PC-9 (cell line): ENCODE results near the gene HOXC12. TPM values are rescaled to one million over a fixed set of nuclear protein-coding genes. Genes with fewer than 3 reads are reported as not detected.

ENCODE experiments used
- BruUV-seq: library from RNA; stranded (reverse); fragments of 400-500 nt; replicated peaks from 2 replicates; lab custom pipeline; 2021; lab: Mats Ljungman, UMichigan
- CTCF ChIA-PET: fragments of 300-600 bp; sonication (Branson Sonifier 250); formaldehyde crosslinking; loops from one replicate; lab custom pipeline; 2022; ENCODE audit warnings: antibody characterized with exemption; lab: Charles Lee
- POLR2A ChIA-PET: fragments of 300-600 bp; sonication (Branson Sonifier 250); formaldehyde crosslinking; loops from one replicate; lab custom pipeline; 2022; ENCODE audit warnings: antibody characterized with exemption; ENCODE audit not compliant: unreplicated experiment; lab: Charles Lee
- DNase-seq, 2 experiments: peaks; one replicate each; pipeline versions ENCODE4 v3.0.0 to v3.0.0-alpha.2; 2015 to 2022; ENCODE audit warnings: mixed read lengths in 1 of 2
- H2AFZ ChIP-seq: fragments of 200-600 bp; sonication (generic); 2 replicates; pipeline ENCODE4 v1.8.1; 2017; ENCODE audit warnings: antibody characterized with exemption
- H3F3A ChIP-seq: fragments of 200-600 bp; sonication (generic); 2 replicates; pipeline ENCODE4 v1.8.1; 2017; ENCODE audit warnings: antibody characterized with exemption, mild to moderate bottlenecking, low read depth; ENCODE audit not compliant: insufficient read depth
- H3K27ac ChIP-seq: fragments of 200-600 bp; sonication (generic); 2 replicates; pipeline ENCODE4 v1.6.1; 2016; ENCODE audit warnings: mixed run types
- H3K27me3 ChIP-seq: fragments of 200-600 bp; sonication (generic); 2 replicates; pipeline ENCODE4 v1.6.1; 2016; ENCODE audit warnings: low read depth, mixed run types; ENCODE audit not compliant: insufficient read depth
- H3K36me3 ChIP-seq: fragments of 200-600 bp; sonication (generic); 2 replicates; pipeline ENCODE4 v1.6.1; 2016; ENCODE audit warnings: low read depth, mixed run types
- H3K4me1 ChIP-seq: fragments of 200-600 bp; sonication (generic); replicated peaks from 2 replicates; pipeline ENCODE4 v1.6.1; 2016; ENCODE audit warnings: mixed run types; ENCODE audit not compliant: insufficient read depth
- H3K4me2 ChIP-seq: fragments of 200-600 bp; sonication (generic); 2 replicates; pipeline ENCODE4 v1.6.1; 2017; ENCODE audit warnings: mixed run types
- H3K4me3 ChIP-seq: fragments of 200-600 bp; sonication (generic); 2 replicates; pipeline ENCODE4 v1.6.1; 2016; ENCODE audit warnings: mixed run types
- H3K79me2 ChIP-seq: fragments of 200-600 bp; sonication (generic); 2 replicates; pipeline ENCODE4 v1.6.1; 2017; ENCODE audit warnings: low read depth, mixed run types
- H3K9me2 ChIP-seq: fragments of 200-600 bp; sonication (generic); 2 replicates; pipeline ENCODE4 v1.8.1; 2017; ENCODE audit warnings: mild to moderate bottlenecking; ENCODE audit not compliant: insufficient read depth
- H3K9me3 ChIP-seq: fragments of 200-600 bp; sonication (generic); 2 replicates; pipeline ENCODE4 v1.8.1; 2016; ENCODE audit warnings: low read depth; ENCODE audit not compliant: insufficient read depth
- H4K20me1 ChIP-seq: fragments of 200-600 bp; sonication (generic); 2 replicates; pipeline ENCODE4 v1.8.1; 2017; ENCODE audit not compliant: insufficient read depth
- EZH2 ChIP-seq: fragments of 200-600 bp; sonication (generic); IDR thresholded peaks from 2 replicates; pipeline ENCODE4 v1.8.0; 2017; ENCODE audit warnings: antibody characterized with exemption, low read depth
- intact Hi-C: fragments of 100-400 bp; cut with micrococcal nuclease; formaldehyde crosslinking; loops from one replicate; pipeline ENCODE4 v1.10.0; 2022; ENCODE audit not compliant: unreplicated experiment
- total RNA-seq: library from RNA; stranded (reverse); gene quantifications from 2 replicates; pipeline ENCODE4 v1.2.3, GENCODE V29; 2021
- TF ChIP-seq, protein P1 (sequence below): fragments of 200-600 bp; sonication (generic); conservative IDR thresholded peaks from 2 replicates; pipeline ENCODE4 v1.6.1; 2017; ENCODE audit warnings: mixed run types, antibody characterized with exemption, mild to moderate bottlenecking, moderate library complexity

The HOXC12 gene
- total RNA-seq, 1 experiment from 2014 or later = 0.24 TPM

DNA sequence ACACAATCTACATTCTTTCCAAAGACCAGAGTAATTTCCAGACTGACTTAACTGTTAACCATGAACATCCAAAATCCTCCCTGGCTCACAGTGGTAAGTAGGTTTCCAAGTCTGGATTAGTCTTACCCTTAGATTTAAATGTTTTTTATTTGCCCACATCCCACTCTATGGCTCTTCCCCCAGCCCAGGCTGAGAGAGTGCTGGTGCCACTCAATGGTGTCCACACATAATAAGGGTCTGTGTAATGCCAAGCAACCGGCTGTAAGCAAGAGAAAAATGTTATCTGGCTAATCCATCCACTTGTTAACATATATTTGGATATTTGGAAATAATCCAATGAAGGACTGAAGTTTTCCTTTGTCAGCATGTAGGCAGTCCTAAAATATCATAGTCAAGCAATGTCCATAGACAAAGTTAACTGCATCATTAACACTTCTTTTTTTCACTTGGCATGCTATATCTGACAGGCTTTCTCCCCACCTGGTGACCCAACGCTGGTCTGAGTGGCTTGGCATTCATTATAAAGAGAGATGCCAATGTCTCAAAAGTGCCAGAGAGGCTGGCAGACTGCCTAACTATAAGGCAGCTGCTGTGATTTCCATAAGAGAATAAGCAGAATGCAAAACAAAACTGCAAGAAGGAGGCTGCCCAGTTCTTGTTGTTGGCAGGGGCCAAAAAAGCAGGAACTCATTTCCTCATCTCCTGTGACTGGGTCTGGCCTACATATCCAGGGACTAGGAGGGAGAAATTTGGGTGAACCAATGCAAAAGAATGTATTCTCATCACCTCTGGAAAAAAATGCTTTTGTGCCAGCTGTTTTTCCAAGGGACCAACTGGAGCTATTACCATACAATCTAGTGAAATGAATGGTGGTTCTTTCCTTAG lies 29.9 kb upstream of the HOXC12 start:
- Histone ChIP-seq H3K27ac (no peak overlapping the region), H3F3A (no peaks in the 10 kb centered on the region), H3K4me3 (no peak overlapping the region), H3K36me3 (no peaks in the 10 kb centered on the region), H3K79me2 (no peaks in the 10 kb centered on the region), H3K27me3 (no peaks in the 10 kb centered on the region), H3K9me3 (no peaks in the 10 kb centered on the region), H3K9me2 (no peaks in the 10 kb centered on the region), H4K20me1 (no peaks in the 10 kb centered on the region), H3K4me2 (no peak overlapping the region), H2AFZ (no peak overlapping the region), H3K4me1 (no peaks in the 10 kb centered on the region)
- intact Hi-C loops = loop anchor here (5.0 kb wide), 1 partner anchor 37 kb away; no protein-coding TSS in a partner anchor
- no TSS peak for BruUV-seq
- ChIA-PET CTCF (no interaction called here), POLR2A (interaction anchor here (0.7 kb wide), 1 partner anchor 78 kb away, joined by 3 read pairs; no protein-coding TSS in a partner anchor)
- DNase-seq = no peak
- TF ChIP-seq, protein P1, sequence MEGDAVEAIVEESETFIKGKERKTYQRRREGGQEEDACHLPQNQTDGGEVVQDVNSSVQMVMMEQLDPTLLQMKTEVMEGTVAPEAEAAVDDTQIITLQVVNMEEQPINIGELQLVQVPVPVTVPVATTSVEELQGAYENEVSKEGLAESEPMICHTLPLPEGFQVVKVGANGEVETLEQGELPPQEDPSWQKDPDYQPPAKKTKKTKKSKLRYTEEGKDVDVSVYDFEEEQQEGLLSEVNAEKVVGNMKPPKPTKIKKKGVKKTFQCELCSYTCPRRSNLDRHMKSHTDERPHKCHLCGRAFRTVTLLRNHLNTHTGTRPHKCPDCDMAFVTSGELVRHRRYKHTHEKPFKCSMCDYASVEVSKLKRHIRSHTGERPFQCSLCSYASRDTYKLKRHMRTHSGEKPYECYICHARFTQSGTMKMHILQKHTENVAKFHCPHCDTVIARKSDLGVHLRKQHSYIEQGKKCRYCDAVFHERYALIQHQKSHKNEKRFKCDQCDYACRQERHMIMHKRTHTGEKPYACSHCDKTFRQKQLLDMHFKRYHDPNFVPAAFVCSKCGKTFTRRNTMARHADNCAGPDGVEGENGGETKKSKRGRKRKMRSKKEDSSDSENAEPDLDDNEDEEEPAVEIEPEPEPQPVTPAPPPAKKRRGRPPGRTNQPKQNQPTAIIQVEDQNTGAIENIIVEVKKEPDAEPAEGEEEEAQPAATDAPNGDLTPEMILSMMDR = no peak
- TF ChIP-seq EZH2 = no peak

DNA sequence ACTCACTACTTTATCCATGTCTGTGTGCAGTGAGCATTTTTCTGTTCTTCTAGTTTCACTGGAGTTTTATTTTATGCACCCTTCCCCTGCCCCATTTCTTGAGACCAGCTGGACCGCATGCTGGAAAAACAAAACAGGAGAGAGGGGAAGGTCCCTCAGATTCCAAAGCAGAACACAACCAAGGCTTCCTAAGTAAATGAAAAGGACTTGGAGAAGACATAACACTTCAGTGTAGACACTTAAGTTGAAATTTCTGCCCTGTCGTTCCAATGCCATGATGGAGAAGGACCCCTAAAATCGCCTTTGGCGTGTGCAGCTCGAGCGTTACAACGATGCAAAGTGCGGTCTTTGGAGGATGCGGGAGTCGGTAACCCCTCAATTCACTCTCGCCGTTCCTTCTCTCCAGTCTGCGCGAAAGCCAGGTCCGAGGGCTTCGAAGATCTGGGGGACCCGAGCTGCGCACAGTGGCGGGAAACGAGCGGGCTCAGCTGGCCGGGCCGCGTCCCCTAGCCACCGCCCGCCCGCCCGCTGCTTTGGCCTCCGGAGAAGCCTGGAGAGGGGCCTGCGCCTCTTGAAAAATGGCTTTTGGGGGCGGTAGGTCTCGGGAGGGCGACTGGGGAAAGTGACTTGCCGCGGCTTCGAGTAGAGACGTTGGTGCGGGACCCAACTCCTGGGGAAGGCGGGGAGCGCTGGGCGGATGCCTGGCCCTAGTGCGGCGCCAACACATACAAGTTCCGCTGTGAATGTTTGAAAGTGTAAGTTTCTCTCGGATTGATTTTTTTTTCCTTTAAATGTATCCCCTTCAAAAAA lies 27.3 kb upstream of the HOXC12 start:
- no peak for DNase-seq
- Histone ChIP-seq H3K4me3 (no peak overlapping the region), H3K27ac (no peak overlapping the region), H2AFZ (no peak overlapping the region), H3K4me2 (no peak overlapping the region), H3K4me1 (no peaks in the 10 kb centered on the region), H3K9me3 (no peaks in the 10 kb centered on the region), H3F3A (no peaks in the 10 kb centered on the region), H3K27me3 (no peaks in the 10 kb centered on the region), H3K36me3 (no peaks in the 10 kb centered on the region), H3K79me2 (no peaks in the 10 kb centered on the region), H3K9me2 (no peaks in the 10 kb centered on the region), H4K20me1 (no peaks in the 10 kb centered on the region)
- no peak for TF ChIP-seq EZH2
- TF ChIP-seq, protein P1 = no peak
- ChIA-PET CTCF (no interaction called here), POLR2A (no interaction called here)
- BruUV-seq = no TSS peak
- intact Hi-C loops = no loop called here

DNA sequence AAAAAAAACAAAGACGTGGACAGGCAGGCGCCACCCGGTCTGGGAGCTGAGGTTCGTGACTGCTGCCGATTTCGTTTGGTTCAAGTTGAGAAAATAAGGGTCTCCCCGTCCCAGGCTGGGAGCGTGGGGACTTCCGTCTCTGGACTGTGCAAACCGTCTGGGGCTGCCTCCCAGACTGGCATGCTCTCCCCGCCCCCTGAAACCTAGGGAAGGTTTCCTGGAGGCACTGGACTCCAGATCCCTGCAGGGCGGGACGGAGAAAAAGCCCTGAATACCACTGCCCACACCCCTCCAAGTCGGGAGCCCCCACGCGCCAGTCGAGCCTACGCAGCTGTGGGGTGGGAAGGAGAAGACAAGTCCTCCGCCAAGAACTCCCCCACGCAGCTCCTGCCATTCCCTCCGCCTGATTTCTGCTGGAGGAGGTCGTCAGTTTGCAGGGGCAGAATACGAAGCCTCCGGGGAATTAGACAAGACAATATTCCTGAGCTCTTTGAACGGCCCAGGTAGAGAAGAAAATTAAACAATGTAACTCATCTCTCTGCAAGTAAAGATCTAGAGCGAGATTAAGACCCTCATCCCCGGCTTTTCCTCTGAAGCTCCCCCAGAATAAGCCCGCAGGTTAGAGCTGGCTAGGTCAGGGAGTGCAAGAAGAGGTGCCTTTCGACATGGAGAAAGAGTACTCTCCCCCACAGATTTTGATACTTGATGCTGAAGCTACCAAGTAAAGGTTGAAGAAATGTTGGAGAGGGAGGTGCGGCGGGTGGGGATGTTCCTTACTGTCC lies 26.5 kb upstream of the HOXC12 start:
- ChIA-PET POLR2A (no interaction called here), CTCF (no interaction called here)
- no peaks in the 10 kb centered on the region for H3K79me2 ChIP-seq
- H4K20me1 ChIP-seq = no peaks in the 10 kb centered on the region
- no peak overlapping the region for H3K27ac ChIP-seq
- H3K4me3 ChIP-seq = no peak overlapping the region
- no peak for DNase-seq
- no TSS peak for BruUV-seq
- H3F3A ChIP-seq = no peaks in the 10 kb centered on the region
- no peaks in the 10 kb centered on the region for H3K9me2 ChIP-seq
- H2AFZ ChIP-seq = no peak overlapping the region
- H3K4me2 ChIP-seq = no peak overlapping the region
- TF ChIP-seq, protein P1 = no peak
- no peak for TF ChIP-seq EZH2
- no peaks in the 10 kb centered on the region for H3K27me3 ChIP-seq
- intact Hi-C loops = no loop called here
- H3K36me3 ChIP-seq = no peaks in the 10 kb centered on the region
- H3K9me3 ChIP-seq = no peaks in the 10 kb centered on the region
- no peaks in the 10 kb centered on the region for H3K4me1 ChIP-seq
